Measurements from ENCODE around the gene PAQR4. TPM values are rescaled to one million over a fixed set of nuclear protein-coding genes. Genes with fewer than 3 reads are reported as not detected.
A peak's percentile ranks its signal among the peaks of the same experiment; 100 is the strongest.

PAQR4 gene
- total and polyA plus RNA-seq, 2 of the 13 experiments (the other 11 are each of a cell fraction or from before 2014, with no cell fraction given) = 15.9 to 24.8 TPM

DNA sequence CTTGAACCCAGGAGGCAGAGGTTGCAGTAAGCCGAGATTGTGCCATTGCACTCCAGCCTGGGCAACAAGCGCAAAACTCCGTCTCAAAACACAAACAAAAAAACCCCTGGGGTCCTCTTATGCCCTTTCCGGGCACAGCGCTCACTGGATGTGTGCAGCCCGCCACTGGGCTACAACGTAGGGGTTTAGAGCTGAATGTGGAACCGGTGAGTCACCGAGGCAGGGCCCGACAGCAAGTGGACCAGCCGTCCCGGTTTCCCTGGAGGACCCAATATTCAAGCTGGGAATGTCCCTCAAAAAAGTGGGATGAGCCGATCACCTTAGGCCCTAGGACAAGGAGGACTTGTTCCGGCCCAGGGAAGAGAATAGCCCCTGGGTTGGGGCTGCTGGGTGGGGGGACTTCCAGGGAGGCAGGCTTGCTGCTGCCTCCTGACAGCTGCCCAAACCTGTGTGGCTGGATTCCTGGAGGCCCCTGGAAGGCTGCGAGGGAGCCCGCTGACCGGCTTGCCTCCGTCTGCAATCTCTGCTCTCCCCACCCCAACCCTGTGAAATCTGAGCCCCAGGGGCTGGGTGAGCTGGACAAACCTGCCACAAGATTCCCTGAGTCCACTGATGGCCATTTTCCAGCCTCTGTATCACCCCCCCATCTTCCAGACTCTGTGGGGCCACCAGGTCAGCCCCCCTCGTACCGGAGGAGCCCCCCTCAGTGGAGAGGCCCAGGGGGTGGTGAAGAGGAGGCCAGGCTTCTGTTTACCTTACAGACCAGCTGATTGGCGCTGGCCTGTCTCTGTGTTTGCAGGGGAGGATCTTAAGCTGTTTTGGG is 40.6 kb downstream of the PAQR4 start (continued):
- TF ChIP-seq ZNF788 (CRISPR knock-in tag; IDR thresholded peaks at IDR 0.05; ENCODE audit: borderline replicate concordance) (no peak), ZIK1 (CRISPR knock-in tag; IDR thresholded peaks at IDR 0.05; ENCODE audit: borderline replicate concordance, low read depth) (no peak), NFE2L1 (CRISPR knock-in tag; IDR thresholded peaks at IDR 0.05; ENCODE audit: borderline replicate concordance) (no peak), ZNF18 (CRISPR knock-in tag; IDR thresholded peaks at IDR 0.05; ENCODE audit: insufficient replicate concordance) (no peak), SIX1 (CRISPR knock-in tag; IDR thresholded peaks at IDR 0.05; ENCODE audit: borderline replicate concordance) (peak; percentile 76; the same call in 1 of the 2 replicates), ZNF766 (CRISPR knock-in tag; IDR thresholded peaks at IDR 0.05; ENCODE audit: borderline replicate concordance) (no peak), PPARG (CRISPR knock-in tag; conservative IDR thresholded peaks at IDR 0.05) (no peak), ZNF333 (CRISPR knock-in tag; IDR thresholded peaks at IDR 0.05; ENCODE audit: borderline replicate concordance) (no peak), TOPORS (CRISPR knock-in tag; IDR thresholded peaks at IDR 0.05) (no peak), ZNF563 (CRISPR knock-in tag; IDR thresholded peaks at IDR 0.05) (no peak)
- TF ChIP-seq, protein P1, sequence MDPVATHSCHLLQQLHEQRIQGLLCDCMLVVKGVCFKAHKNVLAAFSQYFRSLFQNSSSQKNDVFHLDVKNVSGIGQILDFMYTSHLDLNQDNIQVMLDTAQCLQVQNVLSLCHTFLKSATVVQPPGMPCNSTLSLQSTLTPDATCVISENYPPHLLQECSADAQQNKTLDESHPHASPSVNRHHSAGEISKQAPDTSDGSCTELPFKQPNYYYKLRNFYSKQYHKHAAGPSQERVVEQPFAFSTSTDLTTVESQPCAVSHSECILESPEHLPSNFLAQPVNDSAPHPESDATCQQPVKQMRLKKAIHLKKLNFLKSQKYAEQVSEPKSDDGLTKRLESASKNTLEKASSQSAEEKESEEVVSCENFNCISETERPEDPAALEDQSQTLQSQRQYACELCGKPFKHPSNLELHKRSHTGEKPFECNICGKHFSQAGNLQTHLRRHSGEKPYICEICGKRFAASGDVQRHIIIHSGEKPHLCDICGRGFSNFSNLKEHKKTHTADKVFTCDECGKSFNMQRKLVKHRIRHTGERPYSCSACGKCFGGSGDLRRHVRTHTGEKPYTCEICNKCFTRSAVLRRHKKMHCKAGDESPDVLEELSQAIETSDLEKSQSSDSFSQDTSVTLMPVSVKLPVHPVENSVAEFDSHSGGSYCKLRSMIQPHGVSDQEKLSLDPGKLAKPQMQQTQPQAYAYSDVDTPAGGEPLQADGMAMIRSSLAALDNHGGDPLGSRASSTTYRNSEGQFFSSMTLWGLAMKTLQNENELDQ (CRISPR knock-in tag; IDR thresholded peaks at IDR 0.05; ENCODE audit: borderline replicate concordance) = no peak
- TF ChIP-seq, protein P2, sequence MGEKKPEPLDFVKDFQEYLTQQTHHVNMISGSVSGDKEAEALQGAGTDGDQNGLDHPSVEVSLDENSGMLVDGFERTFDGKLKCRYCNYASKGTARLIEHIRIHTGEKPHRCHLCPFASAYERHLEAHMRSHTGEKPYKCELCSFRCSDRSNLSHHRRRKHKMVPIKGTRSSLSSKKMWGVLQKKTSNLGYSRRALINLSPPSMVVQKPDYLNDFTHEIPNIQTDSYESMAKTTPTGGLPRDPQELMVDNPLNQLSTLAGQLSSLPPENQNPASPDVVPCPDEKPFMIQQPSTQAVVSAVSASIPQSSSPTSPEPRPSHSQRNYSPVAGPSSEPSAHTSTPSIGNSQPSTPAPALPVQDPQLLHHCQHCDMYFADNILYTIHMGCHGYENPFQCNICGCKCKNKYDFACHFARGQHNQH (CRISPR knock-in tag; IDR thresholded peaks at IDR 0.05) = no peak
- TF ChIP-seq, protein P3, sequence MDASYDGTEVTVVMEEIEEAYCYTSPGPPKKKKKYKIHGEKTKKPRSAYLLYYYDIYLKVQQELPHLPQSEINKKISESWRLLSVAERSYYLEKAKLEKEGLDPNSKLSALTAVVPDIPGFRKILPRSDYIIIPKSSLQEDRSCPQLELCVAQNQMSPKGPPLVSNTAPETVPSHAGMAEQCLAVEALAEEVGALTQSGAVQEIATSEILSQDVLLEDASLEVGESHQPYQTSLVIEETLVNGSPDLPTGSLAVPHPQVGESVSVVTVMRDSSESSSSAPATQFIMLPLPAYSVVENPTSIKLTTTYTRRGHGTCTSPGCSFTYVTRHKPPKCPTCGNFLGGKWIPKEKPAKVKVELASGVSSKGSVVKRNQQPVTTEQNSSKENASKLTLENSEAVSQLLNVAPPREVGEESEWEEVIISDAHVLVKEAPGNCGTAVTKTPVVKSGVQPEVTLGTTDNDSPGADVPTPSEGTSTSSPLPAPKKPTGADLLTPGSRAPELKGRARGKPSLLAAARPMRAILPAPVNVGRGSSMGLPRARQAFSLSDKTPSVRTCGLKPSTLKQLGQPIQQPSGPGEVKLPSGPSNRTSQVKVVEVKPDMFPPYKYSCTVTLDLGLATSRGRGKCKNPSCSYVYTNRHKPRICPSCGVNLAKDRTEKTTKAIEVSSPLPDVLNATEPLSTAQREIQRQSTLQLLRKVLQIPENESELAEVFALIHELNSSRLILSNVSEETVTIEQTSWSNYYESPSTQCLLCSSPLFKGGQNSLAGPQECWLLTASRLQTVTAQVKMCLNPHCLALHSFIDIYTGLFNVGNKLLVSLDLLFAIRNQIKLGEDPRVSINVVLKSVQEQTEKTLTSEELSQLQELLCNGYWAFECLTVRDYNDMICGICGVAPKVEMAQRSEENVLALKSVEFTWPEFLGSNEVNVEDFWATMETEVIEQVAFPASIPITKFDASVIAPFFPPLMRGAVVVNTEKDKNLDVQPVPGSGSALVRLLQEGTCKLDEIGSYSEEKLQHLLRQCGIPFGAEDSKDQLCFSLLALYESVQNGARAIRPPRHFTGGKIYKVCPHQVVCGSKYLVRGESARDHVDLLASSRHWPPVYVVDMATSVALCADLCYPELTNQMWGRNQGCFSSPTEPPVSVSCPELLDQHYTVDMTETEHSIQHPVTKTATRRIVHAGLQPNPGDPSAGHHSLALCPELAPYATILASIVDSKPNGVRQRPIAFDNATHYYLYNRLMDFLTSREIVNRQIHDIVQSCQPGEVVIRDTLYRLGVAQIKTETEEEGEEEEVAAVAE (CRISPR knock-in tag; IDR thresholded peaks at IDR 0.05; ENCODE audit: borderline replicate concordance) = no peak
- TF ChIP-seq, protein P4, sequence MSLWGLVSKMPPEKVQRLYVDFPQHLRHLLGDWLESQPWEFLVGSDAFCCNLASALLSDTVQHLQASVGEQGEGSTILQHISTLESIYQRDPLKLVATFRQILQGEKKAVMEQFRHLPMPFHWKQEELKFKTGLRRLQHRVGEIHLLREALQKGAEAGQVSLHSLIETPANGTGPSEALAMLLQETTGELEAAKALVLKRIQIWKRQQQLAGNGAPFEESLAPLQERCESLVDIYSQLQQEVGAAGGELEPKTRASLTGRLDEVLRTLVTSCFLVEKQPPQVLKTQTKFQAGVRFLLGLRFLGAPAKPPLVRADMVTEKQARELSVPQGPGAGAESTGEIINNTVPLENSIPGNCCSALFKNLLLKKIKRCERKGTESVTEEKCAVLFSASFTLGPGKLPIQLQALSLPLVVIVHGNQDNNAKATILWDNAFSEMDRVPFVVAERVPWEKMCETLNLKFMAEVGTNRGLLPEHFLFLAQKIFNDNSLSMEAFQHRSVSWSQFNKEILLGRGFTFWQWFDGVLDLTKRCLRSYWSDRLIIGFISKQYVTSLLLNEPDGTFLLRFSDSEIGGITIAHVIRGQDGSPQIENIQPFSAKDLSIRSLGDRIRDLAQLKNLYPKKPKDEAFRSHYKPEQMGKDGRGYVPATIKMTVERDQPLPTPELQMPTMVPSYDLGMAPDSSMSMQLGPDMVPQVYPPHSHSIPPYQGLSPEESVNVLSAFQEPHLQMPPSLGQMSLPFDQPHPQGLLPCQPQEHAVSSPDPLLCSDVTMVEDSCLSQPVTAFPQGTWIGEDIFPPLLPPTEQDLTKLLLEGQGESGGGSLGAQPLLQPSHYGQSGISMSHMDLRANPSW (CRISPR knock-in tag; IDR thresholded peaks at IDR 0.05; ENCODE audit: borderline replicate concordance) = no peak
